ENCODE results near the gene TBPL1.

DNA sequence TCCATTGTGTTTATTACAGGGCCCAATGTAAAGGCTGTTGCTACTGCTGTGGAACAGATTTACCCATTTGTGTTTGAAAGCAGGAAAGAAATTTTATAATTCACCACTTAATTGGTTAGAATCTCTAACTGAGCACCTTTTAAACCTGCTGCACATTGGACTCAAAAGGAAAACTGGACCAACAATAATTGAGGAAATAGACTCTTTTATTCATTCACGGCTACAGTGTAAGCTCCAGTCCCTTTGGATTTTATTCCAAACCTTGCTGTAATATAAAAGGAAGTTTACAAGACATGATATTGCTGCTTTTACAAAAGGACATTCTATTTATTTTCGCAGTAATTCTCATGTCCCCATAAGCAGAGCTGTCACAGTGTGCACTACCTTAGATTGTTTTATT, 33.9 kb downstream of the TBPL1 start:
- TF ChIP-seq, protein P1, sequence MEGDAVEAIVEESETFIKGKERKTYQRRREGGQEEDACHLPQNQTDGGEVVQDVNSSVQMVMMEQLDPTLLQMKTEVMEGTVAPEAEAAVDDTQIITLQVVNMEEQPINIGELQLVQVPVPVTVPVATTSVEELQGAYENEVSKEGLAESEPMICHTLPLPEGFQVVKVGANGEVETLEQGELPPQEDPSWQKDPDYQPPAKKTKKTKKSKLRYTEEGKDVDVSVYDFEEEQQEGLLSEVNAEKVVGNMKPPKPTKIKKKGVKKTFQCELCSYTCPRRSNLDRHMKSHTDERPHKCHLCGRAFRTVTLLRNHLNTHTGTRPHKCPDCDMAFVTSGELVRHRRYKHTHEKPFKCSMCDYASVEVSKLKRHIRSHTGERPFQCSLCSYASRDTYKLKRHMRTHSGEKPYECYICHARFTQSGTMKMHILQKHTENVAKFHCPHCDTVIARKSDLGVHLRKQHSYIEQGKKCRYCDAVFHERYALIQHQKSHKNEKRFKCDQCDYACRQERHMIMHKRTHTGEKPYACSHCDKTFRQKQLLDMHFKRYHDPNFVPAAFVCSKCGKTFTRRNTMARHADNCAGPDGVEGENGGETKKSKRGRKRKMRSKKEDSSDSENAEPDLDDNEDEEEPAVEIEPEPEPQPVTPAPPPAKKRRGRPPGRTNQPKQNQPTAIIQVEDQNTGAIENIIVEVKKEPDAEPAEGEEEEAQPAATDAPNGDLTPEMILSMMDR (IDR thresholded peaks at IDR 0.05): no peak
- TF ChIP-seq, protein P2, sequence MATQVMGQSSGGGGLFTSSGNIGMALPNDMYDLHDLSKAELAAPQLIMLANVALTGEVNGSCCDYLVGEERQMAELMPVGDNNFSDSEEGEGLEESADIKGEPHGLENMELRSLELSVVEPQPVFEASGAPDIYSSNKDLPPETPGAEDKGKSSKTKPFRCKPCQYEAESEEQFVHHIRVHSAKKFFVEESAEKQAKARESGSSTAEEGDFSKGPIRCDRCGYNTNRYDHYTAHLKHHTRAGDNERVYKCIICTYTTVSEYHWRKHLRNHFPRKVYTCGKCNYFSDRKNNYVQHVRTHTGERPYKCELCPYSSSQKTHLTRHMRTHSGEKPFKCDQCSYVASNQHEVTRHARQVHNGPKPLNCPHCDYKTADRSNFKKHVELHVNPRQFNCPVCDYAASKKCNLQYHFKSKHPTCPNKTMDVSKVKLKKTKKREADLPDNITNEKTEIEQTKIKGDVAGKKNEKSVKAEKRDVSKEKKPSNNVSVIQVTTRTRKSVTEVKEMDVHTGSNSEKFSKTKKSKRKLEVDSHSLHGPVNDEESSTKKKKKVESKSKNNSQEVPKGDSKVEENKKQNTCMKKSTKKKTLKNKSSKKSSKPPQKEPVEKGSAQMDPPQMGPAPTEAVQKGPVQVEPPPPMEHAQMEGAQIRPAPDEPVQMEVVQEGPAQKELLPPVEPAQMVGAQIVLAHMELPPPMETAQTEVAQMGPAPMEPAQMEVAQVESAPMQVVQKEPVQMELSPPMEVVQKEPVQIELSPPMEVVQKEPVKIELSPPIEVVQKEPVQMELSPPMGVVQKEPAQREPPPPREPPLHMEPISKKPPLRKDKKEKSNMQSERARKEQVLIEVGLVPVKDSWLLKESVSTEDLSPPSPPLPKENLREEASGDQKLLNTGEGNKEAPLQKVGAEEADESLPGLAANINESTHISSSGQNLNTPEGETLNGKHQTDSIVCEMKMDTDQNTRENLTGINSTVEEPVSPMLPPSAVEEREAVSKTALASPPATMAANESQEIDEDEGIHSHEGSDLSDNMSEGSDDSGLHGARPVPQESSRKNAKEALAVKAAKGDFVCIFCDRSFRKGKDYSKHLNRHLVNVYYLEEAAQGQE (IDR thresholded peaks at IDR 0.05; ENCODE audit: insufficient read depth in 1 of 2, low read depth in 2 of 2, low read length in 1 of 2): no peak
